ENCODE data around the gene ROBO1.

- TF ChIP-seq, protein P1, sequence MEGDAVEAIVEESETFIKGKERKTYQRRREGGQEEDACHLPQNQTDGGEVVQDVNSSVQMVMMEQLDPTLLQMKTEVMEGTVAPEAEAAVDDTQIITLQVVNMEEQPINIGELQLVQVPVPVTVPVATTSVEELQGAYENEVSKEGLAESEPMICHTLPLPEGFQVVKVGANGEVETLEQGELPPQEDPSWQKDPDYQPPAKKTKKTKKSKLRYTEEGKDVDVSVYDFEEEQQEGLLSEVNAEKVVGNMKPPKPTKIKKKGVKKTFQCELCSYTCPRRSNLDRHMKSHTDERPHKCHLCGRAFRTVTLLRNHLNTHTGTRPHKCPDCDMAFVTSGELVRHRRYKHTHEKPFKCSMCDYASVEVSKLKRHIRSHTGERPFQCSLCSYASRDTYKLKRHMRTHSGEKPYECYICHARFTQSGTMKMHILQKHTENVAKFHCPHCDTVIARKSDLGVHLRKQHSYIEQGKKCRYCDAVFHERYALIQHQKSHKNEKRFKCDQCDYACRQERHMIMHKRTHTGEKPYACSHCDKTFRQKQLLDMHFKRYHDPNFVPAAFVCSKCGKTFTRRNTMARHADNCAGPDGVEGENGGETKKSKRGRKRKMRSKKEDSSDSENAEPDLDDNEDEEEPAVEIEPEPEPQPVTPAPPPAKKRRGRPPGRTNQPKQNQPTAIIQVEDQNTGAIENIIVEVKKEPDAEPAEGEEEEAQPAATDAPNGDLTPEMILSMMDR (IDR thresholded peaks at IDR 0.05; ENCODE audit: insufficient read depth, low read length, poor library complexity, severe bottlenecking), result no peak
- TF ChIP-seq EZH2phosphoT487 (conservative IDR thresholded peaks at IDR 0.05; ENCODE audit: low read length), result no peak
These were observed 114.5 kb downstream of the ROBO1 start for GRCh38 chr3:79653266-79653830.
